Right lung (tissue), 5 donors: ENCODE data around the gene GNG8. TPM values are rescaled to one million over a fixed set of nuclear protein-coding genes. Genes with fewer than 3 reads are reported as not detected.
"Not testable (repeated sequence)": the region's sequence is repeated elsewhere in the genome, so short reads cannot be mapped to it uniquely, and the experiment has no call there.

Experiments
- DNase-seq, 2 donors: peaks; one replicate each; pipeline ENCODE4 v3.0.0-alpha.2; 2013
- polyA plus RNA-seq, 5 donors: library from polyadenylated mRNA; unstranded; fragments of 120-200 nt; gene quantifications; one replicate each; pipeline versions ENCODE4 v1.2.1 to v1.2.3, GENCODE V29; 2013; ENCODE audit warnings: inconsistent platforms in 1 of 5, low replicate concordance in 1 of 5; ENCODE audit not compliant: insufficient read length in 5 of 5, insufficient read depth in 1 of 5

Gene GNG8
- polyA plus RNA-seq, 5 donors: 6.7 to 12.3 (median 7.0) TPM

DNA sequence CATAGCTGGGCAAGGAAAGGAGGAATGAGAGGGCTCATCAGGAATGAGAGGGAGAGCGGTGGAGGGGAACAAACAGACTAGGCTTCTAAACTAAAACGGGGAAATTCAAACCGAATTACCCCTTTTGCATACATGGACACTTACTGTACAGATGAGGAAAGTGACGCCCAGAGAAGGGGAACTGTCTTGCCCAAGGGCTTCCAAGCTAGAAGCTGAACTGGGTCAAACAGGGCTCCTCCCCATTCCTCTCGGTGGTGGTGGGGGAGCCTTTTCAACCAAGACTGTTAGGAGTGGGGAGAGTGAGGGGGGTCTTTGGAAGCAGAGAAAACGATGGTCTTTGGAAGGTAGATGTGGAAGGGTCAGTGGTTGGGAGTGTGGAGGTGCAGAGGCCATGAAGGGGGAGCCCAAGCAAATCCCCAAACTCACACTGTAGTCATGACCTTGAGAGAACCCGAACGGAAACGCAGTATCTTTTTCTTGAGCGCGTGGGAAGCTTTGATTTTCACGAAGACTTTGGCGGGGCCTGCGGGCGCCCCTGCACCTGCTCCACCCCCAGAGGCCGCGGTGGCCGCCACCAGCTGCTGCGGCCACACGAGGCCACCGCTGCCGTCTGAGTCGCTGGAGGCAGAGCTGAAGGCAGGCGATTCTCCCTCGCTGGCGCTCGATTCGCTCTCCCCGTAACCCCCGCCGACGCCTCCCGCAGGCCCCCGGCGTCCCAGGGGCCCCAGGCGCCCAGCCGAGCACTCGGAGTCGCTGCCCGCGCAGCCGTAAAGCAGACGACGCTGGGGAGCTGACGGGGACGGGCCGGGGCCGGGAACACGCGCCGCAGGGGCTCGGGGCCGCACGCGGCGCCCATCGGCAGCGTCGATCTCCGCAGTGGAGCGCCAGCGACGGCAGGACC, 12.3 kb upstream of the GNG8 start:
- no peak for DNase-seq

DNA sequence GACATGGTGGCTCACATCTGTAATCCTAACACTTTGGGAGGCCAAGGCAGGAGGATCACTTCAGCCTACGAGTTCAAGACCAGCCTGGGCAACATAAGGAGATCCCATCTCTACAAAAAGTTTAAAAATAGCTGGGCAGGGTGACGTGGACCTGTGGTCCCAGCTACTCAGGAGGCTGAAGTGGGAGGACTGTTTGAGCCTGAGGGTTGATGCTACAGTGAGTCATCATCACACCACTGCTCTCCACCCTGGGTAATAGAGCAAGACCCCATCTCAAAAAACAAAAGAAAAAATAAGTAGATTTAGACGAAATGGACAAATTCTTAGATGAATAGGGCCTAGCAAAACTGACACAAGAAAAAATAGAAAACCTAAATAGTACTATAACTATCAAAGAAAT, 10.4 kb upstream of the GNG8 start:
- DNase-seq: no peak

DNA sequence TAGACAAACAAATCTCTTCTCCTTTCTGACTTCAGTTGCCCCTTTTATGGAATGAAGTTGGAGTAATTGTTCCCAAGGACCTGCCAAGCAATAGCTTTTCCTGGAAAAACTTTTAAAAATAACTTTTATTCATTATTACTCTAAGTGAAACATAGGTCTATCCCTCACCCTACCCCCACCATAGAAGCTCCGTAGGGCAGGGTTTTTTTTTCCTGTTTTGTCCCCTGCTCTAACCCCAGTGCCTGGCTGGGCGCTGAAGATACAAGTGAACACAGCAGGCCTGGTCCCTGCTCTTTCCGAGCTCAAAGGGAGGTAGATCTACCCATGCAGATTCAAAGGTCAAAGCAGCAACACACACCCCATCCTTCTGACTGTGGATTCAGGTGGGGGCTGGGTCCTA, 8.7 kb upstream of the GNG8 start:
- DNase-seq: no peak

DNA sequence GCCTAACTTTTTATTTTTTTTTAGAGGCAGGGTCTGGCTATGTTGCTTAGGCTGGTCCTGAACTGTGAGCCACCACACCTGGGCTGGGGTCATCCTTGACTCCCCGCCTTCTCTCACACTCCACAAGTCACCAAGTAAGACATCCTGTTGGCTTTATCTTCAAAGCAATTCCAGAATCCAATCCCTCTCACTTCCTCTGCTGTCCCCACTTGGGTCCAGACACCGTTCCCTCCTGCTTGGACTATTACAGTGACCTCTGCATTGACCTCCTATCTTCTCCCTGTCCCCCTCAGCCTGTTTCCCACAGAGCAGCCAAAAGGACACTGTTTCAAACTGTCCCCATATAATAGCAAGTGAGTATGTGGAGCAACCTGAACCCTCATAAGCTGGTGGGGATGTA, 4.7 kb upstream of the GNG8 start:
- no peak for DNase-seq

DNA sequence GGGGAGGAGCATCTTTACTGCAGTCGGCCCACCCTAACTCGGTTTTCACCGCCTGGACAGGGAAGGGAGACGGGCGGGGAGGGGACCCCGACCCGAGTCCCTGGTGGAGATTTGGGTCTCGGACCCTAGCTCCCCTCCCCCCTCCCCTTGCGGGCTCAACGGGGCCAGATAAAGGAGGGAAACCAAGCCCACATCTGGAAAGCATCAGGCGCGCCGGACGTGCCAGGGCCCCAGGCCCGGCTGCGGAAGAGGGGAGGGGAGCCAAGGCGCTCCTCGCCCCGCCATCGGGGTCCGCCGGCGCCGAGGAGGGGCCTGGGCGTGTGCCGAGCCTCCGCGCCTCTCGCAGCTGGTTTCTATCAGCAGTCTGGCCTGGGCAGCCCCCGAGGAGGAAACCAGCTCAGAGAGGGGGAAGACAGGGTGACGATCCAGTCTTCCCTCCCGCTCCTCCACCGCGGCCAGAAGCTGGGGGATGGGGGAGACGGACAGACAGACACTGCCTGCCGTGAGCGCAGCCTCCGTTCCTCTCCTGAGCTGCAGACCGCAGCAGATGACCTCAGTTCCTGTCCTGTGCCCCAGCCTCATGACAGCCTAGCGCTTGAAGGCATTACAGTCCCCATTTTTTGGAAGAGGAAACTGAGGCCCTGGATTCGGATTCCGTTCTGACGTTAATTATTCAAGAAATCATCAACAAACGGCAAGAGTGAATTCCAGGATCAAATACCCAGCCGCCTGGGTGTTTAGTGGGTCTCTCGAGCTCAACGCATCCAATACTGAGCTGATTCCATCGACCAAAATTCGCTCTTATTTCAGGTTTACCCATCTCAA, 3.6 kb upstream of the GNG8 start:
- DNase-seq: peak; percentile 97

DNA sequence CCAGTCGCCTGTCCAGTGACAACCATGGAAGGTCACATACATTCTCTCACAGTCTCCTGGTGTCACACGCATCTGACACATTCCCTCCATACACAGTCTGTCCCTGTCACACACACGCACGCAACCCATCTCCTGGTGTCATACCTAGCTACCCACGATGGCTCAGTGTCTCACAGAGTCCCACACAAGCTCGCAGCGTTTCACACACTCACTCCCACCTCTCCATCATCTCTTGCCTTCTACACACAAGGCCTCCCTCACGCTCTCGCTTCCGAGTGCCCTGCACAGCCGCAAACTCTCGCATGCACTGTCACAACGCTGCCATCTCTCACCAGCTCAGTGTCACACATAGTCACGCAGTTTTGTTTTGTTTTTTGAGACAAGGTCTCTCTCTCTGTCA, 1.2 kb upstream of the GNG8 start:
- DNase-seq: no peak

DNA sequence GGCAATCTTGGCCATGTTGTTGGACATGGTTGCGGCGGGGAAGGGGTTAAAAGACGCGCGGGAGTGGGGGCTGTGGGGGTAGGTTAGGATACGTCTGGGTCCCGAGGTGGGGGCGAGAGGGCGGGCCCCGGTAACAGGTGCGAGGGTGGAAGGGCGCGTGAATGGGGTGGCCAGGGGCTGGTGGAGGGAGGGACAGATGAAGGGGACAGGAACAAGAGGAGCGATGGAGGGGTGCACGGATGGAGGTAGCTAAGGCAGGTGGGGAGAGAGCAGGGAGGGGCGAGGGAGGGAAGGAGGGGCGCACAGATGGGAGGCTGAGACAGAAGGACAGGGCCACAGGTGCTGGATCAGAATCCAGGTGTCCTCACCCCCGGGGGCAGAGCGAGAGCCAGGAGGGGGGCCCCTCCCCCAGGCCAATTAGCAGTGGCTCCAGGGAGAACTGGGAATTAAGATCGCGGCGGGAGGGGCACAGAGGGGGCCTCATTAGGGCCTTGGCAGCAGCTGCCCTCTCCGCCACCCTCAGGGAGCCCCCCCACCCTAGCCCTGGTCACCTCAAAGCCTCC, 1.3 kb downstream of the GNG8 start:
- DNase-seq: no peak

DNA sequence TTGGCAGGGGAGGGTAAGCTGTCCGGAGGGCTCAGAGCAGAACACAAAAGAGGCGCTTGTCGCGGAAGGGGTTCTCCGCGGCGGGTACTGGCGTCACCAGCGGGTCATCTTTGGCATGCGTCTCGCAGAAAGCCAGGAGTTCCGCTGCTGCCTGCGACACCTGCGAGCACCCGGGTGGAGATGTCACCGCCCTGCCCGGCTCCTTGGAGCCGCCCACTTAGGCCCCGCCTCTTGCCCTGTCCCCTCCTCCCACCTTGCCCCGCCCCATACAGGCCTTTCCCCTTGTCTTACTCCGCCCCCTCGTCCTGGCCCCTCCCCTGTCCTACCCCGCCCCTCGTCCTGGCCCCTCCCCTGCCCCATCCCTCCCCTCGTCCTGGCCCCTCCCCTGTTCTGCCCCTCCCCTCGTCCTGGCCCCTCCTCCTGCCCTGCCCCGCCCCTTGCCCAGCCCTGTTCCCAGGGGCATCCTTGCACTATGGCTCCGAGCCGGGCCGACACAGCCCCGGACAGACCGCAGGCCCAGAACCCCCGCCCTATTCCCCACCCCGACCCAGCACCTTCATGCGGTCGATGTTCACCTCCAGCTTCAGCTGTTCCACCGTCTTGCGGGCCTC, 1.9 kb downstream of the GNG8 start:
- DNase-seq: no peak

DNA sequence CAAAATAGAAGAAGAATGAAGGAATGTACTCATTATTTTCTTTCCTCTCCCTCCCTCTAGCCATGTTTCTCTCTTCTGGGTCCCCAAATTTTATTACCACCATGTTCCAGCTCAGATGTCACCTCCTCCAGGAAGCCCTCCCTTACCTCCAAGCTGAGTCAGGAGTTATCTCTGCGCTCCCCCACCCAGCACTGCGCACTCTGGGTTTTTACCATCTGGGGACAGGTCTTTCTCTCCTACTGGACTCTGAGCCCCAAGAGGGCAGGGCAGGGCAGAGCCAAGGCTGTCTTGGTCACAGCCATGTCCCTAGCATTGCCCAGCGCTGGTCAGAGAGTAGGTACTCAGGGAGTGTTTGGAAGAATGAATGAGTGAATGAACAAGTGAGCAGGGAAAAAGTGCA, 2.9 kb downstream of the GNG8 start:
- DNase-seq: no peak

DNA sequence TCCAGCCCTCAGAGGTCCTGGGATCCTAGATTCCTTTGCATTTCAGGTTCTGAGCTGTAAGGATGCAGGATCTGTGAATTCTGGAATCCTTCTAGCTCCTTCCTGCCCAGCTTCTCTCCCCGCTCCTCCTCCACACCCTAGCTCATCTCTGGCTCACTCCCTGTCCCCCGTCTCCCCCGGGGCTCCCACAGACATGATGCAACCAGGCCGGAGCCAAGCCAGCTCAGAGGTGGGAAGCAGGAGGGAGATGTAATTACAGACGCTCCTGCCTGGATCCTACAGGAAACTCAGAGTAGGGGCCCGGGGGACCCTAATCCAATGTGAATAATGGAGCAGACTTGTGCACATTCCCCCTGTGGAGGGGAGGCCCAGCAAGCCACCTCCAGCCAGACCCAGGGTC, 4.5 kb downstream of the GNG8 start:
- DNase-seq: no peak

DNA sequence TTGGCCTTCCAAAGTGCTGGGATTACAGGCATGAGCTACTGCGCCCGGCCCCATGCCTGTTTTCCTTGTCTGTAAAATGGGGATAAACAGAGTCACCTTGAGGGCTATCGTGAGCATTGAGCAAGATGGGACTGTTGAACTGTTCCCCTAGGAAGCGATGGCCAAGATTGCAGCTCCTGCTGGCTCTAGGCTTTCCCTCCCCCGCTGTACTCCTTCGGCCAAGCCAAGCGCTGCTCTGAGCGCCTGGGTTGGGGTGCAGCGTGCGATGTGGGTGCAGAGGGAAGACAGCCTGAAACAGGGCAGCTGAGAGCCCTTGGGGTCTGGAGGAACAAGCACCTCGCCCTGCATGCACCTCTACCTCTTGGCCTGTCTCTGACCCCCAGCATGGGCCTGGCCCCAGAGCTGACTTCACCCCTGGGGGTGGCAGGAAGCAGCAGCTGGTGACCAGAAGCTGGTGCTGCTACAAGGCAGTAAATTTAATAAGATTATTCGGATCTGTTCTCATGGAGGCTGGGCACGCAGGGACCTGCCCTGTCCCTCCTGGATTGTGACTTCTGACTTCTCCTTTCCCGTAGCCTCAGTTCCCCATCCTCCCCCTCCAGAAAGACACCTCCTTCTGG, 5.3 kb downstream of the GNG8 start:
- DNase-seq: no peak

DNA sequence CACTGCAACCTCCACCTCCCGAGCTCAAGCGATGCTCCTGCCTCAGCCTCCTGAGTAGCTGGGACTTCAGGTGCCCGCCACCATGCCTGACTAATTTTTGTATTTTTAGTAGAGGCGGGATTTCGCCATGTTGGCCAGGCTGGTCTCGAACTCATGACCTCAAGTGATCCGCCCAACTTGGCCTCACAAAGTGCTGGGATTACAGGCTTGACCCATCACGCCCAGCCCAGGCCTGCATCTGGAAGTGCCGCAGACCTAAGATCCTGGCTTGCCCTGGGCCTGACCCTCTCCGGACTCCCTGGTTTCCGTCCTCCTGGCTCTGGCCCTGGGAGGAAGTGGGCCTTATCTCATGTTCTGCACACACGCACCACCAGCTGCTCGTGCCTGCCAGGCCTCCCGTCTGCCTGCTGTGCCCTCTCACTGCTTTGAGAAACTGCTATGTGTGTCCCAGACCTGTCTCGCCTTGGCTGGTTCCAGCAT, 6.4 kb downstream of the GNG8 start:
- no peak for DNase-seq

DNA sequence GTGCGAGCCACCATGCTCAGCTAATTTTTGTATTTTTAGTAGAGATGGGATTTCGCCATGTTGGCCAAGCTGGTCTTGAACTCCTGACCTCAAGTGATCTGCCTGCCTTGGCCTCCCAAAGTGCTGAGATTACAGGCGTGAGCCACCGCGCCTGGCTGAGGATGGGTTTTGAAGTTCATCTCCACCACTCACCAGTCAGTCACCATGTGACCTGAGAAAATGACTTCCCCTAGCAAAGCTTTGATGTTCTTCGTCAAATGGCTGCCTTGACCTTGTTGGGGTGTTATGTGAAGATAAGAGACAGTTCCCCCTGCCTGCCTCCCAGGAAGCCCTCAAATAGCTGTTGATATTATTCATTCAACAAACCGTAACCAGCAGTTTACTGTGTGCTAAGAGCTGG, 7.0 kb downstream of the GNG8 start:
- not testable (repeated sequence) for DNase-seq

DNA sequence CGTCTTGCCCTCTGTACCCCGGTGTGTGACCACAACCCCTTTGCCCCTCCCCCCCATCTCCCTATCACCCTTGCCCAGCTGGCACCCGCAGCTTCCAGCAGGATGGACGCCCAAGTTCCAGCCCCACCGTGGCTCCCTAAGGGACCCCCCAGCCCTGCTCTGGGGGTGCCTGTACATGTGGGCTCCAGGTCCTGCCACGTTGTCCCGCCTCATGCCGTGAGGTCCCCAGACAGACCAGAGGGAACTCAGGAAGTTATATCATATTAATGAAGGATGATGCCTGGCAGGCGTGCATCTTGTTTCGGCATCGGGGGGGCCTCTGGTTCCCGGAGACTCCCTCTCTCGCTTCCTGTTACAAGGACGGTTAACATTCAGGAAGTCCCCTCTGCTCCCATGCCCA, 9.6 kb downstream of the GNG8 start:
- DNase-seq: no peak

DNA sequence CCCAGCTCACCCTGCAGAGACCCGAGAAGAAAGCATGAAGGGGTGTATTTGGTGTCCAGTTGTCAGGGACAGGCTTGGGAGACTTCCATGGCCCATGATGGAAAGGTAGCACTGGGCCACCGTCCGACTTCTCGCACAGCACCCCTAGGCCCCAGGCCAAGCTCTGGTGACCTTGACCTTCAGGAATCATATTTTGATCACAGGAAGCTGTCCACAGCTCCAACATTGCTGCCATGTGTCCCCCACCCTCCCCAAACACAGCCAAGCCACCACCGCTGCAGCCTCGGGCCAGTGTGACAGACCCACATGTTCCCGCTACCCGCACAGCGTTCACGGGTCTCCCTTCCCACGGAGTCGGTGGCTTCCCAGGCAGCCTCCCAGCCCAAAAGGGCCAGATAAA, 10.3 kb downstream of the GNG8 start:
- no peak for DNase-seq

DNA sequence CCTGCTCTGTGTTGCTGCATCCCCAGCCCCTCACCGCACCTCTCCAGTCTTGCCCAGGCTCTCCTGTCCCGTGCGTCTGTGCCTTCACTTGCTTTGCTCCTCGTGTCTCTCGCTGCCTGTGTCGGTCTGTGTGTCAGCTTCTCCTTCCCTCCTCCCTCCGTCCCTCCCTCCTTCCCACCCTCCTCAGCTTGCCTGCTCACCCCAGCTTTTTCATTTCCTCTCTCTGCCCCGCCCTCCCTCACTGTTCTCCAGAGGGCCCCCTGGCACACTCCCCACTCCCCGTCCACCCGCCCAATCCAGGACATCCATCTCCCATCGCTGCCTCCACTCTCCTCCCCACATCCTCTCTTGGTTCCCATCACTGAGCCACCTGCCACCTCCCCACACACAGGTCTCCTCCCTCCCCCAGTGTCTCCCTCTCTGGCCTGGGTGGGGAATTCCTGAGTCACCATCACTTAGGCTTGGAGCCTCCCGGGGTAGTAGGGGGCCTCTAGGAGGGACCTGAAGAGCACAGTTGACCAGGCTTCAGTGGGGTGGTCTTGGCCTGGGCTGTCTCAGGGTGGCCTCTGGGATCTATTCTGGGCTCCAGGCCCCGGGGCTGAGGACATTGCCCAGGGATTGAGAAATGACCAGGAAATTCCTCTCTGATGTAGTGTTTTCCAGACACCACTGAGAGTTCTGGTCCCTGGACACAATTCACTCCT, 10.9 kb downstream of the GNG8 start, which contains the start of gene PTGIR:
PTGIR (minus strand) TSS at position 132 of the 704 bp plus-strand sequence. CDS start 864 bp downstream, outside the sequence.
- peak; percentile 81 to 84 for DNase-seq

DNA sequence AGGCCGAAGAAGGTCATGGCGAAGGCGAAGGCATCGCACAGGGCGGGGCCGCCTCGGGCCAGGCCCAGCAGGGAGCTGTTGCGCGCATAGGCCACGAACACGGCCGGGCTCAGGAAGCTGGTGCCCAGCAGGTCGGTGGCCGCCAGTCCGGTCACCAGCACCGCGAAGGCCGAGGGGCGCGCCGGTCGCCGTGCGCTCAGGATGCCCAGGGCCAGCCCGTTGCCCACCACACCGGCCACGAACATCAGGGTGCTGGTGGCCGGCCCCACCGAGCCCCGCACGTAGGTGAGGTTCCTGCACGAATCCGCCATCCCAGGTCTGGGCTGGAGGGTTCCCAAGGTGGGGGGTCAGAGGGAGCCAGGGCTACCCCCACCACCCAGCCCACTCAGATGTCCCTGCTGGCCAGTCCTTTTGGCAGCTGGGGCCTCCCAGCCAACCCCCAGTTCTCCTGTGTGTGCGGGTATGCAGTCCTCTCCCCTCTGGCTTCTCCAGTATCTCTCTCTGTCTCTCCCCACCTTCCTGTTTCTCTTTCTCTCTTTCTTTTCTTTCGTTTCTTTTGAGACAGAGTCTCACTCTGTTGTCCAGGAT, 12.0 kb downstream of the GNG8 start:
- DNase-seq: no peak

DNA sequence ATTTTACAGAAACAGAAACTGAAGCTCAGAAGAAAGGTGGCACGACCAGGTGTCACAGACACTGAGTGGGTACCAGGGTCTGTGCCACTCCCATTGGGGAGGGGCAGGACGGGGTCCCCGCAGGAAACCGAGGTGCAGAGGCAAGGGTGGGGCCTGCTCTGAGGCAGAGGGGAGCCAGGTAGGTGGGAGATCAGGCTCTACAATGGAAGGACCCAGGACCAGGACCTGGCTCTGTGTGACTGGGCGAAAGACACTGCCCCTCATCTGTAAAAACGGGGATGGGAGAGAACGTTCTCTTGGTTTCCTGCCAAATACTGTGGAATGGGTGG, 13.9 kb downstream of the GNG8 start:
- no peak for DNase-seq

DNA sequence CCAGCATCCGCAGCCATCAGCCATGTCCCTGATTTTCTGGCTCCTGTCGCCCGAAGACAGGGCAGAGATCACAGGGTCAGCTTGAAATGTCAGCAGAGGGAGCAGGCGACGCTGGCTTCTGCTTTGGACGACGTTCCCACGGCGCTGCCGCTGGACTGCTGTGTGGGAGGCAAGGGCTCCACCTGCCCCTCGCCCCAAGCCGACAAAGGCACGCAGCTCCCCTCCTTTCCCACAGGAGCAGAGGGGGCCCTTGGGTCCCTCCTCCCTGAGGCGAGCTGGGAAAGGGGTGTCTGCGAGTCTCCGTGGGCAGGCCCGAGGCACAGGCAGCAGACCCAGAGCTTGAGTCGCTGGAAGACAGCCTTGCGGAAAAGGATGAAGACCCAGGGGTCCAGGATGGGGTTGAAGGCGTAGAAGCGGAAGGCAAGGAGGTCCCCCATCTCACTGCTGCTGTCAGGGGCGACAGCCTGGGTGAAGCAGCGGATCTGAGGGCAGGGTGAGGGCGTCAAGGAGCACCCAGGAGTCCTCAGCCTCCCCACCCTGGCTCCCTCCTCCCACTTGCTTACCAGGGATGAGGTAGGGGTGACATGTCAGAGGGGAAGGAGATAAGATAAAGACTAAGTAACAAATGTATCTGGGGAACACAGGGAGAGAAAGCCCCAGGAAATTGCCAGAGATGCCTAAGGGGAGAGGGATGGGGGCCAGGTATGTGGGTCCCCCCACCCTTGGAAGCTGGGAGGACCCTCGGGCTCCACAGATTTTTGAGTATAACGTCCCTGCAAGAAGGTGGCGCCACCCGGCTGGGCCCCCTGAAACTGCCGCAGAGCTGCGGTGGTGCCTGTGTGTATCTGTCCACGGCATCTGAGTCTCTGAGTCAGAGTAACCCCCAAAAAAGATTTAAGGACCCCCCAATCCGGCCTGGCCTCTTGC, 14.5 kb downstream of the GNG8 start:
- no peak for DNase-seq
